Measurements from ENCODE around the gene SSTR5.

Gene SSTR5

GRCh38 chr16:1049976-1050247 lies 22.6 kb upstream of the SSTR5 start:
- H3K4me3 ChIP-seq (replicated peaks; ENCODE audit: low read depth, low read length): no peak overlapping the region

GRCh38 chr16:1050516-1050915 lies 22.0 kb upstream of the SSTR5 start:
- no peaks in the 10 kb centered on the region; the same call in 1 of the 2 replicates for H3K27me3 ChIP-seq (replicated peaks; ENCODE audit: control insufficient read depth, insufficient read depth, low read length)
- DNase-seq (ENCODE audit: extremely low read depth, insufficient read length): no peak

More at GRCh38 chr16:1049976-1050247, 22.6 kb upstream of the SSTR5 start:
- no peaks in the 10 kb centered on the region; the same call in 1 of the 2 replicates for H3K27me3 ChIP-seq (replicated peaks; ENCODE audit: control insufficient read depth, insufficient read depth, low read length)
- no peak for DNase-seq (ENCODE audit: extremely low read depth, insufficient read length)
- H3K36me3 ChIP-seq (ENCODE audit: control insufficient read depth, insufficient read depth, low read length): no peaks in the 10 kb centered on the region
- no peak for TF ChIP-seq CTCF (IDR thresholded peaks at IDR 0.05; ENCODE audit: insufficient read depth, low read length, poor library complexity, severe bottlenecking)

GRCh38 chr16:1050921-1051320 lies 21.6 kb upstream of the SSTR5 start:
- no peak for TF ChIP-seq CTCF (IDR thresholded peaks at IDR 0.05; ENCODE audit: insufficient read depth, low read length, poor library complexity, severe bottlenecking)
- Histone ChIP-seq H3K4me3 (replicated peaks; ENCODE audit: low read depth, low read length) (no peak overlapping the region), H3K27me3 (replicated peaks; ENCODE audit: control insufficient read depth, insufficient read depth, low read length) (no peaks in the 10 kb centered on the region; the same call in 1 of the 2 replicates), H3K36me3 (ENCODE audit: control insufficient read depth, insufficient read depth, low read length) (no peaks in the 10 kb centered on the region)
- no peak for DNase-seq (ENCODE audit: extremely low read depth, insufficient read length)

More at GRCh38 chr16:1050516-1050915, 22.0 kb upstream of the SSTR5 start:
- Histone ChIP-seq H3K4me3 (replicated peaks; ENCODE audit: low read depth, low read length) (no peak overlapping the region), H3K36me3 (ENCODE audit: control insufficient read depth, insufficient read depth, low read length) (no peaks in the 10 kb centered on the region)
- TF ChIP-seq CTCF (IDR thresholded peaks at IDR 0.05; ENCODE audit: insufficient read depth, low read length, poor library complexity, severe bottlenecking): no peak

GRCh38 chr16:1051446-1051845 lies 21.1 kb upstream of the SSTR5 start:
- no peaks in the 10 kb centered on the region; the same call in 1 of the 2 replicates for H3K27me3 ChIP-seq (replicated peaks; ENCODE audit: control insufficient read depth, insufficient read depth, low read length)

GRCh38 chr16:1052721-1053120 lies 19.8 kb upstream of the SSTR5 start:
- no peak for DNase-seq (ENCODE audit: extremely low read depth, insufficient read length)
- no peak for TF ChIP-seq CTCF (IDR thresholded peaks at IDR 0.05; ENCODE audit: insufficient read depth, low read length, poor library complexity, severe bottlenecking)
- no peak overlapping the region for H3K4me3 ChIP-seq (replicated peaks; ENCODE audit: low read depth, low read length)
- no peaks in the 10 kb centered on the region for H3K36me3 ChIP-seq (ENCODE audit: control insufficient read depth, insufficient read depth, low read length)
- no peaks in the 10 kb centered on the region; the same call in 1 of the 2 replicates for H3K27me3 ChIP-seq (replicated peaks; ENCODE audit: control insufficient read depth, insufficient read depth, low read length)

More at GRCh38 chr16:1051446-1051845, 21.1 kb upstream of the SSTR5 start:
- H3K36me3 ChIP-seq (ENCODE audit: control insufficient read depth, insufficient read depth, low read length): no peaks in the 10 kb centered on the region
- TF ChIP-seq CTCF (IDR thresholded peaks at IDR 0.05; ENCODE audit: insufficient read depth, low read length, poor library complexity, severe bottlenecking): no peak
- no peak for DNase-seq (ENCODE audit: extremely low read depth, insufficient read length)
- H3K4me3 ChIP-seq (replicated peaks; ENCODE audit: low read depth, low read length): no peak overlapping the region

GRCh38 chr16:1053121-1053521 lies 19.4 kb upstream of the SSTR5 start:
- Histone ChIP-seq H3K27me3 (replicated peaks; ENCODE audit: control insufficient read depth, insufficient read depth, low read length) (no peaks in the 10 kb centered on the region; the same call in 1 of the 2 replicates), H3K4me3 (replicated peaks; ENCODE audit: low read depth, low read length) (no peak overlapping the region), H3K36me3 (ENCODE audit: control insufficient read depth, insufficient read depth, low read length) (no peaks in the 10 kb centered on the region)
- no peak for DNase-seq (ENCODE audit: extremely low read depth, insufficient read length)
- TF ChIP-seq CTCF (IDR thresholded peaks at IDR 0.05; ENCODE audit: insufficient read depth, low read length, poor library complexity, severe bottlenecking): no peak

Measured in GM06990 (cell line).